HepG2 (cell line): Measurements from ENCODE around the gene CNN3. TPM values are rescaled to one million over a fixed set of nuclear protein-coding genes. Genes with fewer than 3 reads are reported as not detected.

Experiments used
- ATAC-seq: fragments of 200-7000 bp; cut with Tn5 transposase; 3 replicates; pipeline ENCODE4 v1.9.1; 2020; ENCODE audit warnings: mild to moderate bottlenecking, moderate library complexity
- BruUV-seq: library from RNA; stranded (reverse); fragments of 400-500 nt; replicated peaks from 2 replicates; lab custom pipeline; 2021; lab: Mats Ljungman, UMichigan
- CTCF ChIA-PET: fragments of 300-600 bp; formaldehyde crosslinking; extraction: SDS; loops from one replicate; lab custom pipeline; 2021; ENCODE audit warnings: low total read pairs, inconsistent platforms, low intra/inter-chr PET ratio; lab: Yijun Ruan, JAX
- POLR2A ChIA-PET: fragments of 350-600 bp; sonication (Branson Sonifier 250); formaldehyde crosslinking; loops from one replicate; lab custom pipeline; 2020; ENCODE audit warnings: antibody characterized with exemption, inconsistent platforms; lab: Yijun Ruan, JAX
- DNase-seq: peaks from one replicate; pipeline ENCODE4 v3.0.0-alpha.2; 2015; ENCODE audit warnings: low spot score
- FAIRE-seq: peaks from 3 replicates; lab custom pipeline; 2011; peaks lifted over from hg19 to GRCh38; lab: Jason Lieb, UNC
- H2AFZ ChIP-seq: one replicate; pipeline ENCODE4 v1.6.1; 2011; ENCODE audit warnings: low read length, inconsistent platforms
- H3K27ac ChIP-seq: fragments of 300-600 bp; 3 replicates; pipeline ENCODE4 v1.8.0; 2011; ENCODE audit warnings: mixed run types, mild to moderate bottlenecking, mixed read lengths, low read length, inconsistent platforms; ENCODE audit not compliant: insufficient read depth; ENCODE audit errors: extremely low read length
- H3K27me3 ChIP-seq, 2 experiments: fragments of 200-600 bp in 1 of 2; 2 replicates in 1 of 2; 3 replicates in 1 of 2; pipeline versions ENCODE4 v1.6.0 to v1.8.0; 2011; ENCODE audit warnings: low read length in 2 of 2, mild to moderate bottlenecking in 2 of 2, moderate library complexity in 2 of 2, inconsistent platforms in 1 of 2; ENCODE audit not compliant: insufficient read depth in 2 of 2, control insufficient read depth in 1 of 2
- H3K36me3 ChIP-seq, 2 experiments: fragments of 200-600 bp in 1 of 2; replicated peaks in 1 of 2; 2 replicates in 1 of 2; 3 replicates in 1 of 2; pipeline versions ENCODE4 v1.5.1 to v1.8.0; 2011; ENCODE audit warnings: low read length in 2 of 2, inconsistent platforms in 1 of 2; ENCODE audit not compliant: insufficient read depth in 2 of 2, control insufficient read depth in 1 of 2
- H3K4me1 ChIP-seq: 2 replicates; pipeline ENCODE4 v1.5.1; 2012; ENCODE audit warnings: low read length, inconsistent platforms; ENCODE audit not compliant: insufficient read depth
- H3K4me2 ChIP-seq: 2 replicates; pipeline ENCODE4 v1.6.0; 2011; ENCODE audit warnings: low read depth, low read length, inconsistent platforms
- H3K4me3 ChIP-seq, 3 experiments: fragments of 200-600 bp in 1 of 3; sonication (generic), shearing (Covaris generic) in 1 of 3; replicated peaks in 1 of 3; 2 replicates each; pipeline ENCODE4 v1.5.1; 2011 to 2016; ENCODE audit warnings: low read length in 3 of 3, inconsistent platforms in 2 of 3, low read depth in 2 of 3, mild to moderate bottlenecking in 2 of 3, control low read depth in 1 of 3, mixed read lengths in 1 of 3; ENCODE audit not compliant: insufficient read depth in 1 of 3
- H3K79me2 ChIP-seq: one replicate; pipeline ENCODE4 v1.6.1; 2011; ENCODE audit warnings: low read length, inconsistent platforms; ENCODE audit not compliant: insufficient read depth
- H3K9ac ChIP-seq: 2 replicates; pipeline ENCODE4 v1.6.0; 2011; ENCODE audit warnings: mild to moderate bottlenecking, low read depth, low read length, inconsistent platforms; ENCODE audit not compliant: insufficient read depth
- H3K9me3 ChIP-seq: 2 replicates; pipeline ENCODE4 v1.5.1; 2012; ENCODE audit warnings: mild to moderate bottlenecking, low read length
- H4K20me1 ChIP-seq: 2 replicates; pipeline ENCODE4 v1.6.0; 2011; ENCODE audit warnings: inconsistent platforms, mild to moderate bottlenecking, low read length, moderate library complexity; ENCODE audit not compliant: insufficient read depth
- CBX5 ChIP-seq: sonication (generic); formaldehyde crosslinking; IDR thresholded peaks from 2 replicates; pipeline ENCODE4 v1.4.0; 2020; ENCODE audit warnings: missing genetic modification reagents, borderline replicate concordance
- HES4 ChIP-seq: sonication (generic); formaldehyde crosslinking; IDR thresholded peaks from 2 replicates; pipeline ENCODE4 v1.9.0; 2021; ENCODE audit warnings: mild to moderate bottlenecking, missing genetic modification reagents, borderline replicate concordance
- KDM3A ChIP-seq: IDR thresholded peaks from 2 replicates; pipeline ENCODE4 v1.6.1; 2018; ENCODE audit warnings: low read depth, missing compliant biosample characterization
- KLF13 ChIP-seq: sonication (generic); formaldehyde crosslinking; IDR thresholded peaks from 2 replicates; pipeline ENCODE4 v1.4.0; 2020; ENCODE audit warnings: mild to moderate bottlenecking, missing genetic modification reagents
- NPAS2 ChIP-seq: sonication (generic); formaldehyde crosslinking; IDR thresholded peaks from 2 replicates; pipeline ENCODE4 v1.8.0; 2022; ENCODE audit warnings: mild to moderate bottlenecking, missing genetic modification reagents, borderline replicate concordance
- PCBP1 ChIP-seq: fragments of 200-400 bp; formaldehyde crosslinking; IDR thresholded peaks from 2 replicates; pipeline ENCODE4 v1.6.1; 2017; ENCODE audit warnings: mild to moderate bottlenecking, low read depth, low read length, borderline replicate concordance
- POLR2G ChIP-seq: fragments of 200-400 bp; formaldehyde crosslinking; IDR thresholded peaks from 2 replicates; pipeline ENCODE4 v1.6.1; 2018; ENCODE audit warnings: mild to moderate bottlenecking, low read depth, low read length, moderate library complexity
- PTBP1 ChIP-seq: fragments of 200-400 bp; formaldehyde crosslinking; IDR thresholded peaks from 2 replicates; pipeline ENCODE4 v1.6.1; 2018; ENCODE audit warnings: low read length, low read depth; ENCODE audit not compliant: poor library complexity, severe bottlenecking
- RNF2 ChIP-seq: fragments of 450-650 bp; conservative IDR thresholded peaks from 2 replicates; pipeline ENCODE4 v1.6.1; 2016; ENCODE audit warnings: low read depth
- SCMH1 ChIP-seq: sonication (generic); formaldehyde crosslinking; IDR thresholded peaks from 2 replicates; pipeline ENCODE4 v1.9.0; 2021; ENCODE audit warnings: missing genetic modification reagents, mild to moderate bottlenecking, borderline replicate concordance
- SMARCC2 ChIP-seq: fragments of 450-650 bp; IDR thresholded peaks from 2 replicates; pipeline ENCODE4 v1.6.1; 2017; ENCODE audit warnings: antibody characterized with exemption, mild to moderate bottlenecking
- SMC3 ChIP-seq: IDR thresholded peaks from 2 replicates; pipeline ENCODE4 v1.6.1; 2011; ENCODE audit warnings: low read length, improper control_type of control experiment
- ZBTB1 ChIP-seq: sonication (generic); formaldehyde crosslinking; IDR thresholded peaks from 2 replicates; pipeline ENCODE4 v1.4.0; 2020; ENCODE audit warnings: missing genetic modification reagents, borderline replicate concordance
- ZBTB3 ChIP-seq: sonication (generic); formaldehyde crosslinking; IDR thresholded peaks from 2 replicates; pipeline ENCODE4 v1.4.0; 2020; ENCODE audit warnings: low read depth, mild to moderate bottlenecking, moderate library complexity, missing genetic modification reagents, borderline replicate concordance
- ZNF235 ChIP-seq: sonication (generic); formaldehyde crosslinking; IDR thresholded peaks from 2 replicates; pipeline ENCODE4 v1.8.1; 2023; ENCODE audit warnings: mild to moderate bottlenecking, missing genetic modification reagents, borderline replicate concordance
- ZNF562 ChIP-seq: sonication (generic); formaldehyde crosslinking; IDR thresholded peaks from 2 replicates; pipeline ENCODE4 v1.8.0; 2022; ENCODE audit warnings: missing genetic modification reagents, borderline replicate concordance
- ZNF589 ChIP-seq: sonication (generic); formaldehyde crosslinking; conservative IDR thresholded peaks from 2 replicates; pipeline ENCODE4 v1.8.0; 2022; ENCODE audit warnings: mild to moderate bottlenecking, moderate library complexity, missing genetic modification reagents
- ZNF710 ChIP-seq: sonication (generic); formaldehyde crosslinking; IDR thresholded peaks from 2 replicates; pipeline ENCODE4 v1.5.0; 2020; ENCODE audit warnings: mild to moderate bottlenecking, missing genetic modification reagents, borderline replicate concordance
- WGBS: methylation state at CpG from one replicate; pipeline ENCODE4 v1.1.6; 2017; ENCODE audit warnings: low lambda C conversion rate; 5-methylcytosine and 5-hydroxymethylcytosine counted together
- in situ Hi-C: cut with HindIII; loops from 2 replicates; pipeline ENCODE4 v1.10.0; 2017; ENCODE audit warnings: low pct_unique_long_range_greater_than_20kb; ENCODE audit not compliant: extremely low pct_ligation_motif_present
- intact Hi-C: fragments of 100-400 bp; cut with micrococcal nuclease; formaldehyde crosslinking; loops from one replicate; pipeline ENCODE4 v1.10.0; 2022; ENCODE audit not compliant: unreplicated experiment
- polyA plus RNA-seq, 8 experiments: library from polyadenylated mRNA; depleted of rRNA in 3 of 8; stranded (reverse) in 7 of 8; unstranded in 1 of 8; fragments of >200 nt; fragmentation: Illumina TruSeq in 4 of 8; extraction: Trizol in 4 of 8; gene quantifications; 2 replicates each; pipeline versions ENCODE4 v1.2.1 to v1.2.3, GENCODE V29; 2011 to 2016; ENCODE audit warnings: low read depth in 4 of 8, missing spikeins in 1 of 8, mixed read lengths in 1 of 8; ENCODE audit not compliant: insufficient read depth in 1 of 8
- total RNA-seq, 5 experiments: library from RNA; depleted of rRNA; stranded (reverse); fragments of >200 nt; fragmentation: Illumina TruSeq; extraction: Trizol; gene quantifications; 2 replicates each; pipeline ENCODE4 v1.2.3, GENCODE V29; 2016; ENCODE audit warnings: low read depth in 1 of 5

CNN3 gene
- total and polyA plus RNA-seq, 2 of the 13 experiments (the other 11 are each of a cell fraction or from before 2014, with no cell fraction given): 113 to 223 TPM

GRCh38 chr1:94854458-94855306 is 72.2 kb downstream of the CNN3 start (continued):
- TF ChIP-seq HES4: no peak
- TF ChIP-seq SCMH1 (CRISPR knock-in tag): no peak
- no peak for TF ChIP-seq ZNF710 (CRISPR knock-in tag)
- TF ChIP-seq SMC3: peak; percentile 96
- peak; percentile 29; the same call in 1 of the 2 replicates for TF ChIP-seq CBX5
- no peak for TF ChIP-seq KLF13 (CRISPR knock-in tag)

GRCh38 chr1:94852788-94853187 is 74.1 kb downstream of the CNN3 start:
- intact Hi-C loops (no loop called here), in situ Hi-C loops (loop anchor here (5.0 to 25.0 kb wide), 2 partner anchors 190 to 385 kb away; partner anchors contain the start of gene RWDD3)
- no peak overlapping the region for H3K4me2 ChIP-seq
- ATAC-seq: no peak
- no peak for DNase-seq
- H3K4me3 ChIP-seq: no peak overlapping the region
- H3K36me3 ChIP-seq: peaks cover 0 to 6% of the 10 kb centered on the region in 2 experiments; a peak in 1 of 5 replicates
- no peaks in the 10 kb centered on the region for H3K79me2 ChIP-seq
- peaks cover 15% of the 10 kb centered on the region for H3K4me1 ChIP-seq
- H3K27me3 ChIP-seq: no peaks in the 10 kb centered on the region
- CTCF ChIA-PET: interaction anchor here (4.9 kb wide), 1 partner anchor 189 kb away, joined by 120 read pairs; no protein-coding TSS in a partner anchor
- POLR2A ChIA-PET: no interaction called here
- FAIRE-seq: no peak
- H3K27ac ChIP-seq: no peak overlapping the region
- H3K9me3 ChIP-seq: no peaks in the 10 kb centered on the region
- H2AFZ ChIP-seq: no peak overlapping the region
- H3K9ac ChIP-seq: no peak overlapping the region
- TF ChIP-seq KDM3A: no peak
- TF ChIP-seq ZNF562 (CRISPR knock-in tag): no peak
- TF ChIP-seq PCBP1: no peak
- no peak for TF ChIP-seq SMARCC2
- no peak for TF ChIP-seq PTBP1
- TF ChIP-seq ZNF235 (CRISPR knock-in tag): no peak
- TF ChIP-seq RNF2: no peak
- no peak for TF ChIP-seq ZNF589 (CRISPR knock-in tag)
- no peak for TF ChIP-seq ZBTB3 (CRISPR knock-in tag)
- TF ChIP-seq NPAS2 (CRISPR knock-in tag): no peak
- no peak for TF ChIP-seq ZBTB1 (CRISPR knock-in tag)
- TF ChIP-seq POLR2G: no peak
- no peaks in the 10 kb centered on the region for H4K20me1 ChIP-seq
- BruUV-seq: no TSS peak
- WGBS: 59% methylated on average over 2 of the region's 2 CpGs
